Kidney (tissue), 14 donors: ENCODE data around the gene CAV1. TPM values are rescaled to one million over a fixed set of nuclear protein-coding genes. Genes with fewer than 3 reads are reported as not detected.

Source experiments
- DNase-seq, 5 donors: peaks; one replicate each; pipeline ENCODE4 v3.0.0-alpha.2; 2013 to 2020
- FAIRE-seq: peaks from 2 replicates; lab custom pipeline; 2012; peaks lifted over from hg19 to GRCh38; lab: Jason Lieb, UNC
- H3K27ac ChIP-seq, 2 donors: one replicate each; pipeline ENCODE4 v1.7.0; 2013; ENCODE audit warnings: low read depth in 2 of 2, low read length in 2 of 2, inconsistent platforms in 1 of 2
- H3K27me3 ChIP-seq: one replicate; pipeline ENCODE4 v1.7.1; 2013; ENCODE audit warnings: low read length, inconsistent platforms; ENCODE audit not compliant: control insufficient read depth, insufficient read depth
- H3K36me3 ChIP-seq, 3 donors: one replicate each; pipeline versions ENCODE4 v1.7.0 to v1.7.1; 2013; ENCODE audit warnings: low read length in 3 of 3, control low read depth in 1 of 3, inconsistent platforms in 1 of 3; ENCODE audit not compliant: insufficient read depth in 3 of 3, control insufficient read depth in 2 of 3
- H3K4me1 ChIP-seq, 3 donors: one replicate each; pipeline versions ENCODE4 v1.7.0 to v1.7.1; 2013; ENCODE audit warnings: low read length in 3 of 3, inconsistent platforms in 1 of 3, low read depth in 1 of 3; ENCODE audit not compliant: control insufficient read depth in 2 of 3, insufficient read depth in 2 of 3
- H3K4me3 ChIP-seq, 3 donors: one replicate each; pipeline versions ENCODE4 v1.7.0 to v1.8.1; 2013; ENCODE audit warnings: low read length in 3 of 3, control low read depth in 1 of 3, inconsistent platforms in 1 of 3
- H3K9ac ChIP-seq, 3 donors: one replicate each; pipeline versions ENCODE4 v1.7.0 to v1.7.1; 2013; ENCODE audit warnings: low read length in 3 of 3, control low read depth in 1 of 3, inconsistent platforms in 1 of 3
- H3K9me3 ChIP-seq, 3 donors: one replicate each; pipeline versions ENCODE4 v1.7.0 to v1.7.1; 2013; ENCODE audit warnings: low read length in 3 of 3, control low read depth in 1 of 3, inconsistent platforms in 1 of 3; ENCODE audit not compliant: control insufficient read depth in 2 of 3, insufficient read depth in 1 of 3
- intact Hi-C: fragments of 100-400 bp; cut with DNase I; formaldehyde crosslinking; loops from one replicate; pipeline ENCODE4 v1.11.1; 2022
- polyA plus RNA-seq: library from polyadenylated mRNA; stranded (reverse); fragments of 350-450 nt; fragmentation: Illumina TruSeq; extraction: RNeasy Lipid Tissue Mini Kit (QIAGEN cat#74804); gene quantifications from one replicate; pipeline ENCODE4 v1.2.3, GENCODE V29; 2014; ENCODE audit warnings: low read depth, low replicate concordance; ENCODE audit not compliant: insufficient read depth
- total RNA-seq: library from RNA; stranded (reverse); fragmentation: NEBNext Ultra II Directional; extraction: Animal tissue kit (Norgen Biotek cat#: 25700); gene quantifications from one replicate; pipeline ENCODE4 v1.2.1, GENCODE V29; 2021
- TF ChIP-seq, protein P1 (sequence below): IDR thresholded peaks from 3 replicates; pipeline ENCODE4 v1.5.1; 2012; ENCODE audit warnings: mild to moderate bottlenecking, moderate library complexity, borderline replicate concordance; ENCODE audit not compliant: insufficient read depth; ENCODE audit errors: extremely low read depth
- donor health status: control.
- donor health status: control.
- donor health status: control.
- donor health status: control.
- donor health status: control.
- donor health status: DM: yes; HTN: yes; CAD: no.
- donor health status: Normal renal cell carcinoma (clear cell type).

Gene CAV1
- total and polyA plus RNA-seq, 2 donors from 2014 or later = 15.7 to 67.2 TPM

DNA sequence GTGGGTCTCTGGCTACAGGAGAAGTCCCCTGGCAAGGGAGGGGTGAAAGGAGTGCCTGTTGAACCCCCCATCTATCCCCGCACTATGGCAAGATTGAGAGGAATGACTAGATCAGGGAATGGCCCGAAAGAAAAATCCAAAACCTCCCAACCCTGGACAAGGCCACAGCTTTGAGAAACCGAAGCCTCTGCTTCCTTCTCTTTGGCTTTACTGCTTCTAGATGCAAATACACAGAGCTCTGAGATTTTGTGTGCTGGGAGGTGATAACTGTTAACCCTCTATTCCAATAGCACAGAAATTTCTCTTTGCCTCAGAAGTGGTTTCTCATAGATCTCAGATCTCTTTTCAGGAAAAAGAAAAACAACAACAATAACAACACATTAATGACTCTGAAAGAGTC, 15.0 kb downstream of the CAV1 start:
- TF ChIP-seq, protein P1, sequence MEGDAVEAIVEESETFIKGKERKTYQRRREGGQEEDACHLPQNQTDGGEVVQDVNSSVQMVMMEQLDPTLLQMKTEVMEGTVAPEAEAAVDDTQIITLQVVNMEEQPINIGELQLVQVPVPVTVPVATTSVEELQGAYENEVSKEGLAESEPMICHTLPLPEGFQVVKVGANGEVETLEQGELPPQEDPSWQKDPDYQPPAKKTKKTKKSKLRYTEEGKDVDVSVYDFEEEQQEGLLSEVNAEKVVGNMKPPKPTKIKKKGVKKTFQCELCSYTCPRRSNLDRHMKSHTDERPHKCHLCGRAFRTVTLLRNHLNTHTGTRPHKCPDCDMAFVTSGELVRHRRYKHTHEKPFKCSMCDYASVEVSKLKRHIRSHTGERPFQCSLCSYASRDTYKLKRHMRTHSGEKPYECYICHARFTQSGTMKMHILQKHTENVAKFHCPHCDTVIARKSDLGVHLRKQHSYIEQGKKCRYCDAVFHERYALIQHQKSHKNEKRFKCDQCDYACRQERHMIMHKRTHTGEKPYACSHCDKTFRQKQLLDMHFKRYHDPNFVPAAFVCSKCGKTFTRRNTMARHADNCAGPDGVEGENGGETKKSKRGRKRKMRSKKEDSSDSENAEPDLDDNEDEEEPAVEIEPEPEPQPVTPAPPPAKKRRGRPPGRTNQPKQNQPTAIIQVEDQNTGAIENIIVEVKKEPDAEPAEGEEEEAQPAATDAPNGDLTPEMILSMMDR = no peak
- Histone ChIP-seq H3K4me1 (no peaks in the 10 kb centered on the region), H3K9ac (no peak overlapping the region), H3K36me3 (no peaks in the 10 kb centered on the region), H3K27me3 (no peaks in the 10 kb centered on the region), H3K9me3 (no peaks in the 10 kb centered on the region), H3K27ac (no peak overlapping the region), H3K4me3 (no peak overlapping the region)
- FAIRE-seq = no peak
- intact Hi-C loops = no loop called here
- no peak for DNase-seq

DNA sequence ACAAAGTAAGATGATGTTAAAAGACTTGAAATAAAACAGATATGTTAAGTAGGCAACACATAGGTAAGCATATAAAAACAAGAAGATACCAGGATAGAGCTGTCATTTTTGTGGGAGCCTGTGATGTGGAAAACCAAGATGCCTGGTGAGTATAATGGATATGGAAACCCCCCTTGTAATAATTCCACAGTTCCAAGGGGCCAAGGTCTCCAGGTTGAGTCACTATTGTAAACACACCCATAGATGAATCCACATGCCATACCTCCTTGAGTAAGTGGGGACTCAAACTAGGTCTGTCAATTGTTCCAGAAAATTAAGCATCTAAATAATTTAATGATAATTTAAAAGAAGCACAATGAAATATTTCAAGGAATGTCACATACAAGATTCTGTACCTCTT, 15.9 kb downstream of the CAV1 start:
- no peaks in the 10 kb centered on the region for H3K9me3 ChIP-seq
- TF ChIP-seq, protein P1 = no peak
- DNase-seq (no peak), FAIRE-seq (no peak)
- no peak overlapping the region for H3K4me3 ChIP-seq
- H3K9ac ChIP-seq = no peak overlapping the region
- no peaks in the 10 kb centered on the region for H3K27me3 ChIP-seq
- intact Hi-C loops = no loop called here
- no peak overlapping the region for H3K27ac ChIP-seq
- no peaks in the 10 kb centered on the region for H3K4me1 ChIP-seq
- no peaks in the 10 kb centered on the region for H3K36me3 ChIP-seq

DNA sequence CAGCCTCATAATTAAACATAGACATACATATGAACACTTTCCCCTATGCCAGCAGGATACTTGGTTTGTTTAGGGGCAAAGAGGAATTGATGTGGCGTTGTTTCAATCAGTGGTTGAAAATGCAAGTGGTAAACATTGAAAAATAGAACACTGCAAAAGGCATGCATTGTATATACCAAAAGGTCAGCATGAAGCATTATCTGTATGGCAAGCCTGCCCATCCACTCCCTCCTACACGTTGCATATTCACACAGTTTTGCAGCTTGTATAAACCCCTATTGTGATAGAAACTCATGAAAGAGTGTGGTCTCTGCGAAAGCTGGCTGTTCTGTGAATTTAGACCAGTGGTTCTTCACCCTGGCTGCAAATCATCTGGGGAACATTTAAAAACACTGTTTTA, 17.1 kb downstream of the CAV1 start:
- no peak for FAIRE-seq
- Histone ChIP-seq H3K9ac (no peak overlapping the region), H3K27ac (no peak overlapping the region)

More for the DNA sequence above, 17.1 kb downstream of the CAV1 start:
- Histone ChIP-seq H3K27me3 (no peaks in the 10 kb centered on the region), H3K9me3 (no peaks in the 10 kb centered on the region), H3K36me3 (no peaks in the 10 kb centered on the region), H3K4me3 (no peak overlapping the region), H3K4me1 (no peaks in the 10 kb centered on the region)
- intact Hi-C loops = no loop called here
- TF ChIP-seq, protein P1 = no peak
- no peak for DNase-seq
